ENCODE results near the gene SHOC2.

SHOC2 gene

GRCh38 chr10:110944792-110945396 lies 25.5 kb downstream of the SHOC2 start:
- H3K4me3 ChIP-seq (ENCODE audit: low read length) = no peak overlapping the region
- H3K36me3 ChIP-seq (ENCODE audit: insufficient read depth, low read length) = peaks cover 33% of the 10 kb centered on the region
- peaks cover 13% of the 10 kb centered on the region for H3K4me1 ChIP-seq (ENCODE audit: insufficient read depth, low read length)
- H3K27me3 ChIP-seq (ENCODE audit: insufficient read depth, low read length) = no peaks in the 10 kb centered on the region
- H3K9me3 ChIP-seq (ENCODE audit: low read length) = peaks cover 16% of the 10 kb centered on the region
- no peak overlapping the region for H2AFZ ChIP-seq (ENCODE audit: low read depth, low read length)

DNA sequence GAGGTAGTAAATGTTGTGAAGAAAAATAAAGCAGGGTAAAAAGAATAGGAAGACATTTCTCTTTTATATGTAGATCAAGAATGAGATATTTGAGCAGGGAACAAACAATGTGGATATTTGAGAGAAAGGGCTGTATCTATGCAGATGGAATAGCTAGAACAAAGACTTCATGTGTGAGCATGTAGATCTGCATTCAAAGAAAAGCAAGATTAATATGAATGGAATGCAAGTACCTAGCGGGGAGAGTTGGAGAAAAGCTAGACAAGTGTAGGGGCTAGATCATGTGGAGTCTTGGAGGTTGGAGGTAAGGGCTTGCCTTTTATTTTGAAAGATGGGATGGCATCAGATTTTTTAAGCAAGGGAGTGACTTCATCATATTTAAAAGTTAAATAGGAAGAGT lies 27.1 kb downstream of the SHOC2 start:
- Histone ChIP-seq H2AFZ (ENCODE audit: low read depth, low read length) (no peak overlapping the region), H3K36me3 (ENCODE audit: insufficient read depth, low read length) (peaks cover 31% of the 10 kb centered on the region), H3K4me3 (ENCODE audit: low read length) (no peak overlapping the region), H3K9me3 (ENCODE audit: low read length) (peaks cover 16% of the 10 kb centered on the region), H3K4me1 (ENCODE audit: insufficient read depth, low read length) (peaks cover 13% of the 10 kb centered on the region), H3K27me3 (ENCODE audit: insufficient read depth, low read length) (no peaks in the 10 kb centered on the region)

- H3K36me3 ChIP-seq (ENCODE audit: insufficient read depth, low read length) = peaks cover 33% of the 10 kb centered on the region
- H3K4me3 ChIP-seq (ENCODE audit: low read length) = no peak overlapping the region
- H3K4me1 ChIP-seq (ENCODE audit: insufficient read depth, low read length) = peaks cover 13% of the 10 kb centered on the region
- peaks cover 16% of the 10 kb centered on the region for H3K9me3 ChIP-seq (ENCODE audit: low read length)
- no peak overlapping the region for H2AFZ ChIP-seq (ENCODE audit: low read depth, low read length)
- no peaks in the 10 kb centered on the region for H3K27me3 ChIP-seq (ENCODE audit: insufficient read depth, low read length)
Observed at GRCh38 chr10:110947061-110947595, 27.7 kb downstream of the SHOC2 start.

DNA sequence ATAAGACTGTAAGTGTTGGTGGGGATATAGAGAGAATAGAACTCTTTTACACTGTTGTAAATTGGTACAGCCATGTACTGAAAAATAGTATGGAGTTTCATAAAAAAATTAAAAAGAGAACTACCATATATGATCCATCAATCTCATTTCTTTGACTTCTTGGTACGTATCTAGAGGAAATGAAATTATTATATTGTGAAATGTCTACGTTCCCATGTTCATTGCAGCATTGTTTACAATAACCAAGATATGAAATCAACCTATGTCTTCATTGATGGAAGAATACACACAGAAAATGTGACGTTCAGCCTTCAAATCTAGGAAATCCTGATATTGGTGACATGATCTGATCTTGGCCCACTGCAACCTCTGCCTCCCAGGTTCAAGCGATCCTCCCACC lies 32.0 kb downstream of the SHOC2 start:
- Histone ChIP-seq H3K4me3 (ENCODE audit: low read length) (no peak overlapping the region), H3K27me3 (ENCODE audit: insufficient read depth, low read length) (no peaks in the 10 kb centered on the region), H2AFZ (ENCODE audit: low read depth, low read length) (no peak overlapping the region), H3K9me3 (ENCODE audit: low read length) (peaks cover 18% of the 10 kb centered on the region), H3K36me3 (ENCODE audit: insufficient read depth, low read length) (peaks cover 21% of the 10 kb centered on the region), H3K4me1 (ENCODE audit: insufficient read depth, low read length) (no peaks in the 10 kb centered on the region)

DNA sequence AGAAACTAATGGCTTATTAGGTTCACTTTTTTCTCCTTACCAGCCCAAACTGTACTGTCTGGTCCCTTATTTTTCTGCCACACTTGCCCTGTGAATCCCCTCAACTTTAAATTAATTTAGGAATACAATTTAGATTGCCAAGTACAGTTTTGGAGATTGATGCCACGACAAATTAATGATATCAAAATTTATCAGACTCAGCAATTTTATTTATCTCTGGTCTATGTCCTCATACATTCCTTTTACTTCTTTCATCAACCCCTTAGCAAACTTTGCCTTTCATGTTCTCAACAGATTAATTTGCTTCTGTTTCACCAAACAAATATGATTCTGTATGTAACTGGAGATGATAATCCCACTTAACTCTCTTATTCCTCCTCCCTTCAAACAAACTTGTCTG lies 38.2 kb downstream of the SHOC2 start:
- Histone ChIP-seq H3K4me1 (ENCODE audit: insufficient read depth, low read length) (no peaks in the 10 kb centered on the region), H3K9me3 (ENCODE audit: low read length) (peaks cover 3% of the 10 kb centered on the region)

DNA sequence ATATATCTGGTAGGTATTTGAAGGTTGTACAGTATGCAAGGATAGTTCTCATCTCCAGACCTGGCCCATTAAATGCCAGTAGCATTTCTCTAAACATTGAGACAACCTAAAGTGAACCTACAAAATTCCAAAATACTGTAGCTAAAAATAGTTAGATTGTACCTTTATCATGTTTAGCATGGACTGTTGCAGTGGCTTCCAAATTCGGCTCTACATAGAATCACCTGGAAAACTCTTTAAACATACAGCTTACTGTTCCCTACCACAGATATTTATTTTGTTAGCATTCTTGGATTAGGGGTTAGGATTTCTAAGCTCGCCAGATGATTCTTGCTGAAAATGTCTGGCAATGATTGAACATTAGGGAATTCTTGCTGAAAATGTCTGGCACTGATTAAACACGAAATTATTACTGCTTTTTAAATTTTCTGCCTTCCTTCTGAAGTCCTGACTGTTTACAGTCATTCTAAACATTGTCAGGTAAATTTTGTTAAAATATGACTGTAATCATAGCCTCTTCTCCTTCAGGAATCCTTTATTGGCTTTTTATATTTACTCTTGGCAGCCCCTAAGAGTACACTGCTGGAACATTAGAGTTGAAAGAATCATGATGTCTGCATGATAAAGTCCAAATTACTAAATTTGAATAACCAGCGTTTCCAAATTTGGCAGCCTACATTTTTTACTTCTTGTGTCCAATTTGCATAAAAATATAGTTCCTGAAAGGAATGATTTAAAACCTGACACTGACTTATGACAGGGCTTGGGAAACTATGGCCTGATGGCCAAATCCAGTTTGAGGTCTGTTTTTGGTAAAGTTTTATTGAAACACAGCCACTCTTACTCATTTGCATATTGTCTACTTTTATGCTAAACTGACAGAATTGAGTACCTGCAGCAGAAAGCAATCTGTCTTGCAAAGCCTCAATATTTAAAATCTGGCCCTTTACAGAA lies 40.3 kb downstream of the SHOC2 start:
- H3K4me3 ChIP-seq (ENCODE audit: low read length) = no peak overlapping the region
- no peak overlapping the region for H2AFZ ChIP-seq (ENCODE audit: low read depth, low read length)

More for the DNA sequence above, 38.2 kb downstream of the SHOC2 start:
- Histone ChIP-seq H2AFZ (ENCODE audit: low read depth, low read length) (no peak overlapping the region), H3K4me3 (ENCODE audit: low read length) (no peak overlapping the region), H3K27me3 (ENCODE audit: insufficient read depth, low read length) (no peaks in the 10 kb centered on the region), H3K36me3 (ENCODE audit: insufficient read depth, low read length) (peaks cover under 1% of the 10 kb centered on the region)

GRCh38 chr10:110960333-110960712 lies 40.9 kb downstream of the SHOC2 start:
- Histone ChIP-seq H3K4me3 (ENCODE audit: low read length) (no peak overlapping the region), H3K4me1 (ENCODE audit: insufficient read depth, low read length) (no peaks in the 10 kb centered on the region), H3K27me3 (ENCODE audit: insufficient read depth, low read length) (no peaks in the 10 kb centered on the region), H3K36me3 (ENCODE audit: insufficient read depth, low read length) (no peaks in the 10 kb centered on the region), H3K9me3 (ENCODE audit: low read length) (no peaks in the 10 kb centered on the region), H2AFZ (ENCODE audit: low read depth, low read length) (no peak overlapping the region)

More for the DNA sequence above, 40.3 kb downstream of the SHOC2 start:
- Histone ChIP-seq H3K9me3 (ENCODE audit: low read length) (no peaks in the 10 kb centered on the region), H3K27me3 (ENCODE audit: insufficient read depth, low read length) (no peaks in the 10 kb centered on the region), H3K36me3 (ENCODE audit: insufficient read depth, low read length) (no peaks in the 10 kb centered on the region), H3K4me1 (ENCODE audit: insufficient read depth, low read length) (no peaks in the 10 kb centered on the region)

- Histone ChIP-seq H3K4me1 (ENCODE audit: insufficient read depth, low read length) (no peaks in the 10 kb centered on the region), H2AFZ (ENCODE audit: low read depth, low read length) (no peak overlapping the region), H3K27me3 (ENCODE audit: insufficient read depth, low read length) (no peaks in the 10 kb centered on the region), H3K36me3 (ENCODE audit: insufficient read depth, low read length) (peaks cover 5% of the 10 kb centered on the region), H3K4me3 (ENCODE audit: low read length) (no peak overlapping the region), H3K9me3 (ENCODE audit: low read length) (no peaks in the 10 kb centered on the region)
Observed at GRCh38 chr10:110962443-110962842, 43.0 kb downstream of the SHOC2 start.

GRCh38 chr10:110963162-110963561 lies 43.8 kb downstream of the SHOC2 start:
- no peak overlapping the region for H2AFZ ChIP-seq (ENCODE audit: low read depth, low read length)
- H3K9me3 ChIP-seq (ENCODE audit: low read length) = no peaks in the 10 kb centered on the region
- no peak overlapping the region for H3K4me3 ChIP-seq (ENCODE audit: low read length)
- no peaks in the 10 kb centered on the region for H3K4me1 ChIP-seq (ENCODE audit: insufficient read depth, low read length)
- peaks cover 6% of the 10 kb centered on the region for H3K36me3 ChIP-seq (ENCODE audit: insufficient read depth, low read length)
- H3K27me3 ChIP-seq (ENCODE audit: insufficient read depth, low read length) = no peaks in the 10 kb centered on the region

- Histone ChIP-seq H3K4me3 (ENCODE audit: low read length) (no peak overlapping the region), H2AFZ (ENCODE audit: low read depth, low read length) (no peak overlapping the region), H3K9me3 (ENCODE audit: low read length) (no peaks in the 10 kb centered on the region), H3K36me3 (ENCODE audit: insufficient read depth, low read length) (peaks cover 6% of the 10 kb centered on the region), H3K4me1 (ENCODE audit: insufficient read depth, low read length) (no peaks in the 10 kb centered on the region), H3K27me3 (ENCODE audit: insufficient read depth, low read length) (no peaks in the 10 kb centered on the region)
Observed at GRCh38 chr10:110964681-110965080, 45.3 kb downstream of the SHOC2 start.

DNA sequence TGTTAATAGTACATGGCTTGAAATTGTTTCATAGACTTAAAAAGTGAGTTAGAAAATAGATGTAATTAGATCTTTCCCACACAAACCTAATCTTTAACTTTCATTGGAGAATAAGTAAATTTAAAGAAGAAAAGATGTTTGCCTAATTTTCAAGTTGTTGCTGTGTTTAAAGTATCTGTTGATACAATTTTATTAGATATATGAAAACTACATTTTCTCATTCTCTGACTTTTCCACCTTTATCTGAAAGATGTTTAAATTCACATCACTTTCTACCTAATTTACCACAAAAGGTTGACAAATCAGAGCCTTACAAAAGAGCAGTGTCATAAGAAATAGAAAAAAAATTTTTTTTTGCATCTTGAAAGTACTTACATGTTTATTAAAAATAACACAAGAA lies 45.8 kb downstream of the SHOC2 start:
- H3K4me1 ChIP-seq (ENCODE audit: insufficient read depth, low read length) = no peaks in the 10 kb centered on the region
- H3K27me3 ChIP-seq (ENCODE audit: insufficient read depth, low read length) = no peaks in the 10 kb centered on the region
- peaks cover 6% of the 10 kb centered on the region for H3K36me3 ChIP-seq (ENCODE audit: insufficient read depth, low read length)
- H3K4me3 ChIP-seq (ENCODE audit: low read length) = no peak overlapping the region
- H2AFZ ChIP-seq (ENCODE audit: low read depth, low read length) = no peak overlapping the region
- H3K9me3 ChIP-seq (ENCODE audit: low read length) = no peaks in the 10 kb centered on the region

- Histone ChIP-seq H3K36me3 (ENCODE audit: insufficient read depth, low read length) (peaks cover 6% of the 10 kb centered on the region), H2AFZ (ENCODE audit: low read depth, low read length) (no peak overlapping the region), H3K9me3 (ENCODE audit: low read length) (no peaks in the 10 kb centered on the region), H3K27me3 (ENCODE audit: insufficient read depth, low read length) (no peaks in the 10 kb centered on the region), H3K4me3 (ENCODE audit: low read length) (no peak overlapping the region), H3K4me1 (ENCODE audit: insufficient read depth, low read length) (no peaks in the 10 kb centered on the region)
Observed at GRCh38 chr10:110966146-110966545, 46.7 kb downstream of the SHOC2 start.

DNA sequence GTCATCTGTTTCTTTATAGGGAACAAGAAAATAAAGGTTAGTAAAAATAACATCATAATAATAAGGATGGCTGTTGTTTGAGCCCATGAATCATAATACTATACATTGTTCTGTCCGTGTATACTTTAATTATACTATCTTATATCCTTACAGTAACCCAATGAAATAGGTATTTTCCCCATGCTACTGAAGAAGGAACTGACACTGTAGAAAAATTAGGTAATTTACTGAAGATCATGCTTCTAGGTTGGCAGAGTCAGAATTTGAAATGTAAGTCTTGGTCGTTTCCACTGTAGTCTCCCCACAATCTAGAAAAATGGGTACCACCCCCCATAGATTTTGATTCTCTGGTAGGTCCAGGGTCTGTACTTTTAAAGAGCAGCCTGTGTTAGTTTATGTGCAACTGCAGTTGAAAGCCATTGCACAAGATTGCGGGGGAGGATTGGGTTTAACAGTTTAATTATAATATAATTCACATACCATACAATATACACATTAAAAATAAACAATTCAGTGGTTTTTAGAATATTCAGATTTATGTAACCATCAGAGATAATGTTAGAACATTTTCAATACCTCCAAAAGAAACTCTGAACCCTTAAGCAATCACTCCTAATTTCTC lies 47.7 kb downstream of the SHOC2 start:
- Histone ChIP-seq H3K4me1 (ENCODE audit: insufficient read depth, low read length) (no peaks in the 10 kb centered on the region), H3K27me3 (ENCODE audit: insufficient read depth, low read length) (no peaks in the 10 kb centered on the region), H3K4me3 (ENCODE audit: low read length) (no peak overlapping the region), H3K36me3 (ENCODE audit: insufficient read depth, low read length) (peaks cover 6% of the 10 kb centered on the region), H3K9me3 (ENCODE audit: low read length) (no peaks in the 10 kb centered on the region), H2AFZ (ENCODE audit: low read depth, low read length) (no peak overlapping the region)

Measured in neuron (in vitro differentiated cells).